H1 (cell line): ENCODE data around the gene CD4. TPM values are rescaled to one million over a fixed set of nuclear protein-coding genes. Genes with fewer than 3 reads are reported as not detected.

ENCODE experiments used
- GABPA ChIP-seq: IDR thresholded peaks from 2 replicates; pipeline ENCODE4 v1.6.1; 2011; ENCODE audit warnings: mild to moderate bottlenecking, low read length, moderate library complexity, borderline replicate concordance; ENCODE audit not compliant: insufficient read depth
- POLR2A ChIP-seq, 2 experiments: IDR thresholded peaks; 1 replicate in 1 of 2; 2 replicates in 1 of 2; pipeline ENCODE4 v1.6.1; 2011; ENCODE audit warnings: low read depth in 2 of 2, low read length in 2 of 2, mild to moderate bottlenecking in 2 of 2; ENCODE audit errors: control extremely low read depth in 1 of 2
- TBP ChIP-seq: IDR thresholded peaks from 2 replicates; pipeline ENCODE4 v1.6.1; 2011; ENCODE audit warnings: low read depth, low read length, improper control_type of control experiment
- polyA plus RNA-seq, 7 experiments: library from polyadenylated mRNA; depleted of rRNA in 3 of 7; stranded (reverse) in 5 of 7; unstranded in 2 of 7; fragments of >200 nt in 5 of 7; fragments of 200-250 nt in 2 of 7; gene quantifications; 1 replicate in 5 of 7; 2 replicates in 1 of 7; 4 replicates in 1 of 7; pipeline versions ENCODE4 v1.2.1 to v1.2.3, GENCODE V29; 2011 to 2013; ENCODE audit warnings: missing spikeins in 2 of 7, mixed read lengths in 2 of 7
- total RNA-seq: library from RNA; stranded (reverse); fragmentation: NEBNext Ultra II Directional; extraction: Animal tissue kit (Norgen Biotek cat#: 25700); gene quantifications from 2 replicates; pipeline ENCODE4 v1.2.1, GENCODE V29; 2021

The CD4 gene
- total and polyA plus RNA-seq, 2 of the 8 experiments (the other 6 are each of a cell fraction or from before 2014, with no cell fraction given): 3.4 to 5.1 TPM

DNA sequence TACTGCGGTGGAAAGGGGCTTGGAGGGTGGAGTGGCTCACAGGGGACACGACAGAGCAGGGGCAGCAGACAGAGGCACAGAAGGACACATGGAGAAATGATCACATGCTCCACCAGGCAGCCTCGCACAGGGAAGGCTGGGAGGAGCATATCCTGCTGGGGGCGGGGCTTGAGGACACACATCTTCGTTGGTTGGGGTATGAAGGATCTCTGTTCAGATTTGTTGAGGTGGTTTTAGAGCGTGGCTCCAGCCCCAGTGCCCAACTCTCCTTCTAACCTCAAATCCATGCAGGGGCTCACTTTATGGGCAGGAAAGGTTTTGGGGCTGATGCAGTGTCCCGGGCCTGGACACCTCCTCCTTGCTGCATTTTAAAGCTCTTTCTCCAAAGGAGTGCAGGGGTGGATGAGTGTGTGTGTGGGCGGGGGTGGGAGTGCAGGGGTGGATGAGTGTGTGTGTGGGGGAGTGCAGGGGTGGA is 38.1 kb downstream of the CD4 start (continued):
- no peak for TF ChIP-seq GABPA
- TF ChIP-seq POLR2A (IDR thresholded peaks at IDR 0.05; ENCODE audit: control extremely low read depth in 1 of 2, low read depth in 2 of 2, low read length in 2 of 2): peak in 1 of 2 experiments; percentile 25; a peak in 2 of 3 replicates
- 0 out of 2 replicates have a peak, but pooled peaks have one; percentile 34 for TF ChIP-seq TBP
